PC-3 (cell line): ENCODE results near the gene CDH12. TPM values are rescaled to one million over a fixed set of nuclear protein-coding genes. Genes with fewer than 3 reads are reported as not detected.

Experiments
- ATAC-seq: fragments of 200-7000 bp; cut with Tn5 transposase; 2 replicates; pipeline ENCODE4 v1.9.1; 2020; ENCODE audit warnings: mild to moderate bottlenecking, moderate library complexity
- BruUV-seq: library from RNA; stranded (reverse); fragments of 400-500 nt; replicated peaks from 2 replicates; lab custom pipeline; 2021; lab: Mats Ljungman, UMichigan
- CTCF ChIA-PET: fragments of 300-600 bp; sonication (Branson Sonifier 250); formaldehyde crosslinking; loops from one replicate; lab custom pipeline; 2022; ENCODE audit warnings: antibody characterized with exemption; lab: Charles Lee
- POLR2A ChIA-PET: fragments of 300-600 bp; sonication (Branson Sonifier 250); formaldehyde crosslinking; loops from one replicate; lab custom pipeline; 2022; ENCODE audit warnings: antibody characterized with exemption; ENCODE audit not compliant: unreplicated experiment; lab: Charles Lee
- DNase-seq: peaks from one replicate; pipeline ENCODE4 v3.0.0-alpha.2; 2015
- H2AFZ ChIP-seq: fragments of 300-600 bp; sonication (generic); 2 replicates; pipeline ENCODE4 v1.6.0; 2016; ENCODE audit warnings: antibody characterized with exemption, low read length
- H3F3A ChIP-seq: fragments of 300-600 bp; sonication (generic); one replicate; pipeline ENCODE4 v1.6.0; 2017; ENCODE audit warnings: antibody characterized with exemption, low read length, control low read depth, mild to moderate bottlenecking; ENCODE audit not compliant: unreplicated experiment
- H3K27ac ChIP-seq: fragments of 300-600 bp; sonication (generic); 2 replicates; pipeline ENCODE4 v1.5.1; 2016; ENCODE audit warnings: mild to moderate bottlenecking, low read length
- H3K27me3 ChIP-seq: fragments of 300-600 bp; sonication (generic); 2 replicates; pipeline ENCODE4 v1.6.1; 2016; ENCODE audit warnings: low read length, mixed read lengths
- H3K36me3 ChIP-seq: fragments of 300-600 bp; sonication (generic); 2 replicates; pipeline ENCODE4 v1.6.1; 2016; ENCODE audit warnings: low read depth, mixed run types, low read length, mixed read lengths
- H3K4me1 ChIP-seq: fragments of 300-600 bp; sonication (generic); 2 replicates; pipeline ENCODE4 v1.5.1; 2016; ENCODE audit warnings: low read length; ENCODE audit not compliant: insufficient read depth
- H3K4me2 ChIP-seq: fragments of 300-600 bp; sonication (generic); 2 replicates; pipeline ENCODE4 v1.6.0; 2016; ENCODE audit warnings: low read length
- H3K4me3 ChIP-seq: fragments of 300-600 bp; sonication (generic); 2 replicates; pipeline ENCODE4 v1.5.1; 2016; ENCODE audit warnings: mild to moderate bottlenecking, low read length, mixed read lengths
- H3K79me2 ChIP-seq: fragments of 300-600 bp; sonication (generic); 2 replicates; pipeline ENCODE4 v1.6.1; 2017; ENCODE audit warnings: low read length, mixed read lengths
- H3K9ac ChIP-seq: fragments of 300-600 bp; sonication (generic); 2 replicates; pipeline ENCODE4 v1.6.0; 2016; ENCODE audit warnings: mild to moderate bottlenecking, low read length
- H3K9me2 ChIP-seq: fragments of 300-600 bp; sonication (generic); replicated peaks from 2 replicates; pipeline ENCODE4 v1.6.1; 2016; ENCODE audit warnings: mixed run types, low read length, mixed read lengths
- H3K9me3 ChIP-seq: fragments of 300-600 bp; sonication (generic); 2 replicates; pipeline ENCODE4 v1.6.1; 2016; ENCODE audit warnings: low read length, mixed read lengths
- H4K20me1 ChIP-seq: fragments of 300-600 bp; sonication (generic); 2 replicates; pipeline ENCODE4 v1.6.1; 2016; ENCODE audit warnings: low read length, mixed read lengths
- CTCF ChIP-seq: fragments of 300-600 bp; sonication (generic); conservative IDR thresholded peaks from 2 replicates; pipeline ENCODE4 v1.5.1; 2017; ENCODE audit warnings: antibody characterized with exemption, low read depth, mild to moderate bottlenecking, low read length
- EZH2 ChIP-seq: fragments of 300-600 bp; sonication (generic); IDR thresholded peaks from one replicate; pipeline ENCODE4 v1.6.1; 2017; ENCODE audit warnings: antibody characterized with exemption, mild to moderate bottlenecking, low read length; ENCODE audit not compliant: unreplicated experiment
- EZH2phosphoT487 ChIP-seq: fragments of 300-600 bp; sonication (generic); IDR thresholded peaks from 2 replicates; pipeline ENCODE4 v1.6.1; 2018; ENCODE audit warnings: mild to moderate bottlenecking, antibody characterized with exemption, low read length, borderline replicate concordance
- intact Hi-C: fragments of 100-400 bp; cut with micrococcal nuclease; formaldehyde crosslinking; loops from 2 replicates; pipeline ENCODE4 v1.9.0; 2023
- total RNA-seq: library from RNA; depleted of rRNA; stranded (reverse); fragments of >200 nt; gene quantifications from 2 replicates; pipeline ENCODE4 v1.2.3, GENCODE V29; 2014

CDH12 gene
- total RNA-seq, 1 experiment from 2014 or later = 0.44 TPM

- Histone ChIP-seq H3K36me3 (no peaks in the 10 kb centered on the region), H3K79me2 (no peaks in the 10 kb centered on the region), H2AFZ (no peak overlapping the region), H3K9me3 (0 out of 2 replicates have a peak, but pooled peaks cover 10% of the 10 kb centered on the region), H3K9ac (no peak overlapping the region), H3K9me2 (no peaks in the 10 kb centered on the region), H3K27ac (no peak overlapping the region), H3K27me3 (no peaks in the 10 kb centered on the region), H4K20me1 (no peaks in the 10 kb centered on the region), H3K4me1 (no peaks in the 10 kb centered on the region), H3K4me3 (no peak overlapping the region), H3F3A (no peaks in the 10 kb centered on the region), H3K4me2 (no peak overlapping the region)
- ATAC-seq = no peak
- DNase-seq = no peak
- intact Hi-C loops = no loop called here
- TF ChIP-seq EZH2phosphoT487 (no peak), CTCF (no peak), EZH2 (no peak)
- no TSS peak for BruUV-seq
- ChIA-PET POLR2A (no interaction called here), CTCF (no interaction called here)
Observed at GRCh38 chr5:22719842-22720241, 133.3 kb downstream of the CDH12 start.

- Histone ChIP-seq H3K36me3 (no peaks in the 10 kb centered on the region), H3K27ac (no peak overlapping the region), H3K27me3 (no peaks in the 10 kb centered on the region), H3K4me2 (no peak overlapping the region), H3K4me3 (no peak overlapping the region), H2AFZ (no peak overlapping the region), H4K20me1 (no peaks in the 10 kb centered on the region), H3F3A (no peaks in the 10 kb centered on the region), H3K9me2 (no peaks in the 10 kb centered on the region), H3K4me1 (no peaks in the 10 kb centered on the region), H3K9me3 (no peaks in the 10 kb centered on the region), H3K9ac (no peak overlapping the region), H3K79me2 (no peaks in the 10 kb centered on the region)
- intact Hi-C loops = no loop called here
- ATAC-seq (no peak), DNase-seq (no peak)
- ChIA-PET CTCF (no interaction called here), POLR2A (no interaction called here)
- TF ChIP-seq CTCF (no peak), EZH2 (no peak), EZH2phosphoT487 (no peak)
- BruUV-seq = no TSS peak
Observed at GRCh38 chr5:22710660-22711059, 142.5 kb downstream of the CDH12 start.

GRCh38 chr5:22709743-22710142, 143.4 kb downstream of the CDH12 start:
- no peak overlapping the region for H3K9ac ChIP-seq
- ATAC-seq (peak; percentile 15; the same call in 1 of the 2 replicates), DNase-seq (no peak)
- no TSS peak for BruUV-seq
- no peaks in the 10 kb centered on the region for H3K9me3 ChIP-seq
- no peaks in the 10 kb centered on the region for H3K4me1 ChIP-seq
- H3F3A ChIP-seq = no peaks in the 10 kb centered on the region
- H3K4me2 ChIP-seq = no peak overlapping the region
- no peak overlapping the region for H3K4me3 ChIP-seq
- H3K9me2 ChIP-seq = no peaks in the 10 kb centered on the region
- ChIA-PET CTCF (no interaction called here), POLR2A (no interaction called here)
- no peaks in the 10 kb centered on the region for H4K20me1 ChIP-seq
- H3K36me3 ChIP-seq = no peaks in the 10 kb centered on the region
- no peak overlapping the region for H2AFZ ChIP-seq
- no peaks in the 10 kb centered on the region for H3K27me3 ChIP-seq
- H3K79me2 ChIP-seq = no peaks in the 10 kb centered on the region
- TF ChIP-seq EZH2phosphoT487 (no peak), EZH2 (no peak)
- intact Hi-C loops = no loop called here
- H3K27ac ChIP-seq = no peak overlapping the region
